ENCODE data around the gene GZF1.

DNA sequence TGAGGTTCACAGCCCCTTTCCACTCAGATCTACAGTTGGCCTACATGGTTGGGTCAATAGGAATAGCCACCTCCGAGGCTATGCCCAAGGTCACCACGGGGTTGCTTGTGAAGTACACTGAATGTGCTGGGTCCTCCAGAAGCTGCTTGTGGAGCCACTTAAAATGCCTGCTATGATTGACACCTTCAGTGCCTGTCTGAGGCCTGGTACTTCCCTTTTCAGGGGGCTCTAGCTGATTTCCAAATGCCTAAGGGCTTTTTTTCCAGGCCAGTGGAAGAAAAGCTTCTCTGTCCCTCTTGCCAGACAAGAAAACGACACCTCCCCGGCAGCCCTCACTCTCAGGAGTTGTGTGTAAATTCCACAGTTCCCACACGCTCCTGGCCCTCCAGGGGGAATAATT, 17.6 kb upstream of the GZF1 start:
- TF ChIP-seq CTCF (IDR thresholded peaks at IDR 0.05; ENCODE audit: low read depth, low read length, poor library complexity, severe bottlenecking) (no peak), EZH2phosphoT487 (IDR thresholded peaks at IDR 0.05; ENCODE audit: borderline replicate concordance, low read length) (no peak)

Data from DOHH2 (cell line).